Measurements from ENCODE around the gene PSD2.

GRCh38 chr5:139835656-139836055 is 40.0 kb downstream of the PSD2 start:
- TF ChIP-seq POLR2AphosphoS5 (IDR thresholded peaks at IDR 0.05) (no peak), POLR2A (IDR thresholded peaks at IDR 0.05; ENCODE audit: low read depth) (no peak)

Data from esophagus muscularis mucosa (tissue), 2 donors.